Measurements from ENCODE around the gene FGGY. TPM values are rescaled to one million over a fixed set of nuclear protein-coding genes. Genes with fewer than 3 reads are reported as not detected.

The FGGY gene
- total RNA-seq, 1 experiment from 2014 or later: 12.0 TPM

DNA sequence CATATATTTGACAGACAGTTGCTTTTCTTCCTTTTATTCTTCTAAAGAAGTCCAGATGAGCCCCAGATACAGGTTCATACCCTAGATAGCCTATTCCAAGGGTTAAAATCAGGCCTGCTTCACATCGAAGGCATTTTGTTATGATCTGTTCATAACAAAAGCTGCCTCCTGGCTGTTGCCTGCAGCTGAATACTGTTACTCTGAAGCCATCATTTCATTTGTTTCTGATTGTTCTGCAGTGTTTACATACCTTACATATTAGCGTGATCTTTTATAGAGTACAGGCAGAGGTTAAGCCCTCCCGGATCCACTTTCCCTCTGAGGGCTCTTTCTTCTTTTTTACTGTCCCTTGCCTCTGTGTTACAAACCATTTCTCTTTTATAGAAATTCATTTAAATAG is 298.9 kb downstream of the FGGY start (continued):
- TF ChIP-seq, protein P1, sequence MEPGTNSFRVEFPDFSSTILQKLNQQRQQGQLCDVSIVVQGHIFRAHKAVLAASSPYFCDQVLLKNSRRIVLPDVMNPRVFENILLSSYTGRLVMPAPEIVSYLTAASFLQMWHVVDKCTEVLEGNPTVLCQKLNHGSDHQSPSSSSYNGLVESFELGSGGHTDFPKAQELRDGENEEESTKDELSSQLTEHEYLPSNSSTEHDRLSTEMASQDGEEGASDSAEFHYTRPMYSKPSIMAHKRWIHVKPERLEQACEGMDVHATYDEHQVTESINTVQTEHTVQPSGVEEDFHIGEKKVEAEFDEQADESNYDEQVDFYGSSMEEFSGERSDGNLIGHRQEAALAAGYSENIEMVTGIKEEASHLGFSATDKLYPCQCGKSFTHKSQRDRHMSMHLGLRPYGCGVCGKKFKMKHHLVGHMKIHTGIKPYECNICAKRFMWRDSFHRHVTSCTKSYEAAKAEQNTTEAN (CRISPR knock-in tag; IDR thresholded peaks at IDR 0.05): no peak
- TF ChIP-seq ZNF281 (CRISPR knock-in tag; IDR thresholded peaks at IDR 0.05): no peak
- no peak for TF ChIP-seq STAT6 (CRISPR knock-in tag; conservative IDR thresholded peaks at IDR 0.05; ENCODE audit: low read depth)
- TF ChIP-seq ZNF121 (CRISPR knock-in tag; IDR thresholded peaks at IDR 0.05): no peak
- no peak for TF ChIP-seq OVOL2 (CRISPR knock-in tag; IDR thresholded peaks at IDR 0.05; ENCODE audit: borderline replicate concordance)
- TF ChIP-seq FOXP1 (CRISPR knock-in tag; IDR thresholded peaks at IDR 0.05; ENCODE audit: borderline replicate concordance): no peak
- TF ChIP-seq, protein P2, sequence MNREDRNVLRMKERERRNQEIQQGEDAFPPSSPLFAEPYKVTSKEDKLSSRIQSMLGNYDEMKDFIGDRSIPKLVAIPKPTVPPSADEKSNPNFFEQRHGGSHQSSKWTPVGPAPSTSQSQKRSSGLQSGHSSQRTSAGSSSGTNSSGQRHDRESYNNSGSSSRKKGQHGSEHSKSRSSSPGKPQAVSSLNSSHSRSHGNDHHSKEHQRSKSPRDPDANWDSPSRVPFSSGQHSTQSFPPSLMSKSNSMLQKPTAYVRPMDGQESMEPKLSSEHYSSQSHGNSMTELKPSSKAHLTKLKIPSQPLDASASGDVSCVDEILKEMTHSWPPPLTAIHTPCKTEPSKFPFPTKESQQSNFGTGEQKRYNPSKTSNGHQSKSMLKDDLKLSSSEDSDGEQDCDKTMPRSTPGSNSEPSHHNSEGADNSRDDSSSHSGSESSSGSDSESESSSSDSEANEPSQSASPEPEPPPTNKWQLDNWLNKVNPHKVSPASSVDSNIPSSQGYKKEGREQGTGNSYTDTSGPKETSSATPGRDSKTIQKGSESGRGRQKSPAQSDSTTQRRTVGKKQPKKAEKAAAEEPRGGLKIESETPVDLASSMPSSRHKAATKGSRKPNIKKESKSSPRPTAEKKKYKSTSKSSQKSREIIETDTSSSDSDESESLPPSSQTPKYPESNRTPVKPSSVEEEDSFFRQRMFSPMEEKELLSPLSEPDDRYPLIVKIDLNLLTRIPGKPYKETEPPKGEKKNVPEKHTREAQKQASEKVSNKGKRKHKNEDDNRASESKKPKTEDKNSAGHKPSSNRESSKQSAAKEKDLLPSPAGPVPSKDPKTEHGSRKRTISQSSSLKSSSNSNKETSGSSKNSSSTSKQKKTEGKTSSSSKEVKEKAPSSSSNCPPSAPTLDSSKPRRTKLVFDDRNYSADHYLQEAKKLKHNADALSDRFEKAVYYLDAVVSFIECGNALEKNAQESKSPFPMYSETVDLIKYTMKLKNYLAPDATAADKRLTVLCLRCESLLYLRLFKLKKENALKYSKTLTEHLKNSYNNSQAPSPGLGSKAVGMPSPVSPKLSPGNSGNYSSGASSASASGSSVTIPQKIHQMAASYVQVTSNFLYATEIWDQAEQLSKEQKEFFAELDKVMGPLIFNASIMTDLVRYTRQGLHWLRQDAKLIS (CRISPR knock-in tag; IDR thresholded peaks at IDR 0.05; ENCODE audit: borderline replicate concordance): no peak
- no peak for TF ChIP-seq SMAD3 (CRISPR knock-in tag; IDR thresholded peaks at IDR 0.05; ENCODE audit: borderline replicate concordance)

GRCh38 chr1:59596432-59596831 is 299.5 kb downstream of the FGGY start:
- no peak overlapping the region for H3K27ac Mint-ChIP-seq
- DNase-seq (ENCODE audit: low spot score) (no peak), ATAC-seq (no peak)
- no peak overlapping the region for H3K4me3 Mint-ChIP-seq
- no peak for TF ChIP-seq ZNF416 (CRISPR knock-in tag; IDR thresholded peaks at IDR 0.05)
- TF ChIP-seq, protein P3, sequence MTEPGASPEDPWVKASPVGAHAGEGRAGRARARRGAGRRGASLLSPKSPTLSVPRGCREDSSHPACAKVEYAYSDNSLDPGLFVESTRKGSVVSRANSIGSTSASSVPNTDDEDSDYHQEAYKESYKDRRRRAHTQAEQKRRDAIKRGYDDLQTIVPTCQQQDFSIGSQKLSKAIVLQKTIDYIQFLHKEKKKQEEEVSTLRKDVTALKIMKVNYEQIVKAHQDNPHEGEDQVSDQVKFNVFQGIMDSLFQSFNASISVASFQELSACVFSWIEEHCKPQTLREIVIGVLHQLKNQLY (CRISPR knock-in tag; IDR thresholded peaks at IDR 0.05): no peak
- TF ChIP-seq, protein P4, sequence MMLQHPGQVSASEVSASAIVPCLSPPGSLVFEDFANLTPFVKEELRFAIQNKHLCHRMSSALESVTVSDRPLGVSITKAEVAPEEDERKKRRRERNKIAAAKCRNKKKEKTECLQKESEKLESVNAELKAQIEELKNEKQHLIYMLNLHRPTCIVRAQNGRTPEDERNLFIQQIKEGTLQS (CRISPR knock-in tag; conservative IDR thresholded peaks at IDR 0.05): no peak
- H3K9me3 Mint-ChIP-seq: peaks cover under 1% of the 10 kb centered on the region; the same call in 1 of the 2 replicates
- H3K36me3 Mint-ChIP-seq: no peaks in the 10 kb centered on the region
- ChIA-PET CTCF (no interaction called here), POLR2A (interaction anchor here (0.7 kb wide), 1 partner anchor 40 kb away, joined by 3 read pairs; no protein-coding TSS in a partner anchor)
- H3K27me3 Mint-ChIP-seq (ENCODE audit: low read depth): no peaks in the 10 kb centered on the region
- peaks cover 13% of the 10 kb centered on the region for H3K4me1 Mint-ChIP-seq

Measured in WTC11 (cell line).